CD4-positive, alpha-beta T cell treated with Interleukin-17A for 4 hours (primary cell): ENCODE data around the gene SF3B4.
A peak's percentile ranks its signal among the peaks of the same experiment; 100 is the strongest.

ENCODE experiments used
- DNase-seq: peaks from one replicate; pipeline ENCODE4 v3.0.0-alpha.2; 2020; ENCODE audit warnings: mixed read lengths

SF3B4 gene

DNA sequence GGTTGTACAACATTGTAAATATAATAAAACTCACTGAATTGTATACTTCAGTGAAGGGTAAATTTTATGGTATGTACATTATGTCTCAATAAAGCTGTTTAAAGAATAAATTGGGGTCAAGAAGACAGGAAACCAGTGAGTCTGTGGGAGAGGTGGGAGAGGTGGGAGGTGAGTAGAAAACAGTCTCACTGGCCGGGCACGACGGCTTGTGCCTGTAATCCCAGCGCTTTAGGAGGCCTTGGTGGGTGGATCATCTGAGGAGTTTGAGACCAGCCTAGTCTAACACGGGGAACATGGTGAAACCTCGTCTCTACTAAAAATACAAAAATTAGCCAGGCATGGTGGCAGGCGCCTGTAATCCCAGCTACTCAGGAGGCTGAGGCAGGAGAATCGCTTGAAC lies 4.9 kb upstream of the SF3B4 start:
- no peak for DNase-seq

DNA sequence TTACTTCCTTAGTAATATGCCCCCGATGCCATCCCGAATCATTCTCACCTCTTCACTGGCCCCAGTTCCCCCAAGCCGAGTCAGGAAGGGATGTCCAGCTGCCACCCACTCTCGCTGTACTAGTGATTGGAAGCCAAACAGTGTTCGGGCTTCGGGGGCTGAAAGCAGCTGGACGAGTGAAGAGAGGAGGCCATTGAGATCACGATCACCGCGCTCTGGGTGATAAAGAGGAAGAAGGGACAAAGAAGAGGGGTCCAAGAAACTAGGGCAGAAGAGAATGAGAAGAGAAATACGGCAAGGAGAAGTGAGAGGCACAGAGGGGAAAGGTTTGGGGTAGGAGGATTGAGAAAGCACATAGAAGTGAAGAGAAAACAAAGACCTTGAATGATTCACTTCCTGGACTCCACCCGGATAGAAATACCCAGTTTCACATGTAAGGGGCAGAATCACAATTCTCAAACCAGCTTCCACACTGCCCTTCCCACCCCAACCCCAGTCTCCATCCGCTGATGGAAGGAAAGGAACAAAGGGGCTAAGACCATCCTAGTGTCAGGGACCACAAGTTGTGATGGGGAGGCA lies 3.7 kb upstream of the SF3B4 start:
- no peak for DNase-seq

DNA sequence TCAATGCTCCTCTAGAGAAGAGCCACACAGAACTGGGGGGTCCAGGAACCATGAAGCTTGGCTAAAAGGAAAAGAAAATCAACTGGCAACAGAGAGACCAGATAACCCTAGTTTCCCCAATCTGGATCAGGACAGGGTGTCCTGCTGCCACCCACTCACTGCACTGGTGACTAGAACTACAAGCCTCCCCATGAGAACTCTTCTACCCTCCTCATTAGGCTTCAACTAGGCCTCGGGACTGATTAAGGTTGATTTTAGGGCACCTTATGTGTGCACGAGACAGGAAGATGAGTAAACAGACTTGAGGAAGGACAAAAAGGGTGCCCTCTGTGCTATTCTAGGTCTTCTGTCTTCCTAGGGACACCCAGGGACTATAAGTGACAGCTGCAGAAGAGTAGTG lies 2.3 kb upstream of the SF3B4 start:
- DNase-seq: no peak

DNA sequence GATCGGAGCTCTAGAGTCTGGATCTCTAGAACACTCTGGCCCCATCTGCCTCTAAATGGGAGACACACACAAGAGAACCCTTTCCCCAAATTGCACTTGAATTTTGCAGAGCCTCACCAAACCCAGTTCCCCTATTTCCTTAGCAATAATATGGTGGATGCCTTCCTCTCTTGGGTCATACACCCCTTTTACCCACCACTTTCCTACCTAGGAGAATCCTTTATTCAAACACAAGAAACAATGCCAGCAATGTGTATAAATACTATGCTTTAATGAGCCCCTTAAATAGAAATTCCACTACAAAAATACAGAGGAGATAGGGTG lies 760 bp upstream of the SF3B4 start:
- DNase-seq: no peak

DNA sequence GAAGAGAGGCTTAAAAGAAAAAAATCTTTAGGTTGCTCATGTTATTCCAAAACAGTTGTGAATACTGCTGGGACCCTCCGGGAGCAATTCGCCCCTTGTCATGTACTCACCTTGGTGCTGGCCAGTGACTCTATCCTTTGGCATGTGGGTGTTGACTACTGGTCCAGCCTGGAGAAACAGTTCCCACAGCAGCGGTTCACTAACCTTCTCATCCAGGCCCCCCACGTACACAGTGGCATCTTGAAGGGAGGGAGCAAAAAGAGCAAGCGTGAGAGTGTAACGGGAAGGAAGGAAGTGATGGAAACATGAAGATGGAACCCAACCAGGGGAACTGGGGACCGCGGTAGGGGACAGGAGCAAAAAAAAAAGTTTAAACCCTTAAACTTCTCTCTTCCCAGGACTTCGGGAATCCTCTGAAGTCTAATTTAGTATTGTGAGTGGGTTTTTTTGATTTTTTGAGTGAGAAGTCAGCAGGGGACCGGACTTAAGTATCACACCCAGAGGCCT lies 494 bp downstream of the SF3B4 start:
- no peak for DNase-seq

DNA sequence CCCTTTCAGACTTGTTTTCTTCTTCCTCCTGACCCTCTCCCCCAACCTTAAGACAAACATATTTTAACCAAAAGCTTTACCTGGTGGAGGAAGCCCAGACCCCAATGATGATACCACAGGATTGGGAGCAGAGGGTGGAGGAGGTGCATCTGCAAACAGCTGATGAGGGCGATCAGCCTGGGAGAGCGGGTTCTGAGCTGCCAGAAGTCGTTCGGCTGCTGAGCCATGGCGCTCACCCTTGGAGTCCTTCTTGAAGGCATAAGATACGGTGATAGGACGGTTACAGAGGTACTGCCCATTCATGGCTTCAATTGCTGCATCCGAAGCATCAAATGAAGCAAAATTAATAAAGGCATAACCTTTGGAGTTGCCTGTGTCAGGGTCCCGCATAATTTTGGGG lies 1.3 kb downstream of the SF3B4 start:
- DNase-seq: no peak

DNA sequence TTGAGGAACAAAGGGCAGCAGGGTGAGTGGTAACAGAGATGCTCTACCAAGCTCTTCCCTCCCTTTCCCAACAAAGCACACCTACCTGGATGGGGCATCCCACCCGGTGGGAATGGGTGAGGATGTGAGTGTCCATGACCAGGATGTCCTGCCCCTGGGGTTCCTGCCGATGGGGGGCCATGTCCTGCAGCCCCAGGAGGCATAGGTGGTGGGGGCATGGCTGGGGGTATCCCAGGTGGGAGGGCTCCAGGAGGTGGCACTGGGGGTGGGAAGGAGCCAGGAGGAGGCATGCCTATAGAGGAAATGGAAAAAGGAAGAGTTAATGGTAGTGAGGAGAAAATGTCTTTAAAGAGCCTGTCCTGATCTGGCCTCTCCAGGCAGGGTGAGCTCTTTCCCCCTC lies 1.9 kb downstream of the SF3B4 start:
- no peak for DNase-seq

DNA sequence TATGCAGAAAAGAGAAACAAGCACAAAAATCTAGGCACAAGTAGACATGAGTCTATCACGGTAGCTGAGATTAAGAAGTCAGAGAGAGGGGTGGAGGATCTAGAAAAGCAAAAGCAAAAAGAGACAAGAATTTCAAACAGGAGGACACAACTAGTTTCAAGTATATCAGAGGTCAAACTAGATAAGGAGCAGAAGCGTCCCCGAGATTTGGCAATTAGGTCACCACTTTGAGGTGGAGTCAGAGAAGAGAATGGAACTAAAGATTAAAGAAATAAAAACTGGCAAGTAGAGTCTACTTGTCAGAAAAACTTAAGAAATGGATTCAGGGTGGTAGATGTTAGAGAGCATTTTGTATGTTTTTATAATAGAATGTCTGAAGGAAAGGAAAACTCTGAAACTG lies 2.3 kb downstream of the SF3B4 start:
- no peak for DNase-seq

DNA sequence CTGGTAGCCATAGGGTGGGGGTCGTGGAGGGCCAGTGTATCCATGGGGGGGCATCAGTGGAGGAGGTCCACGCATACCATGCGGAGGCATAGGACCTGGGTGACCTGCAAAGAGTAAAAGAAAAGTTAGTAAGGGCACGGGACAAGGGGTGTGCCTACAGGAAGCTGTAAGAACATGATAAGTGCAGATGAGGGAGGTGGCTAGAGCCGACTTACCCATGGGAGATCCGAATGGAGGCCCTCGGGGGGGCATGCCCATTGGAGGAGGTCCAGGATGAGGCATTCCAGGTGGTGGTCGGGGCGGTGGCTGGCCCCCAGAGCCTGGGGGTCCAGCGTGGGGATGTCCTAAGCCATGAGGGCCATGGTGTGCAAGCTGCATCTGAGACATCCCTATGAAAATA lies 4.0 kb downstream of the SF3B4 start:
- DNase-seq: no peak

DNA sequence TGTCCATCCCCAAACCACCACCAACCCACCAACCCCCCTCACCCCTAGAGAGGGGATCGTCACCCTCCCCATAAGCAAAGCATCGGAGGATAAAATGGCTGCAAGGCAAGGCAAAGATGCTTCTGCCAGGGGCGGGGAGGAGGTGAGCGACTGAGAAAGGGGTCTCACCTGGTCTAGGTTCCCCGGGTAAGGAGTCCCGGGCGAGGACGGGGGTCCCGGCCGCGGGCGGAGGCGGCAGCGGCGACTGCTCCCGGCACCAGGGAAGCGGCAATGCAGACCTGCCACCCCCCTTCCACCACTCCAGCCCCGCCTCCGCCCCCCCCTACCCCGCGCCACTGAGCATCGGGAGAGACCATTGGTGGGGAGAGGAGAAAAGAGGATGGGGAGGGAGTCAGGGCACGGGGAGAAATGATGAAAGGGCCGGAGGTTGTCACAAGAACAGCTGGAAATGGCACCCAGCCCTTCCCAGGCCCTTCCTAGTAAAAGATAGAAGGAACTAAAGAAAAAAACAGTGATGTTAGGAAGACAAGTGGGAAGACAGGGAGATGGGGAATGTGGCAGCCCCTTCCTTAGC lies 9.9 kb downstream of the SF3B4 start, which contains the start of gene SV2A:
SV2A (minus strand) TSS at position 274 of the 574 bp plus-strand sequence. CDS start 4,004 bp downstream, outside the sequence.
- DNase-seq: peak; percentile 76

DNA sequence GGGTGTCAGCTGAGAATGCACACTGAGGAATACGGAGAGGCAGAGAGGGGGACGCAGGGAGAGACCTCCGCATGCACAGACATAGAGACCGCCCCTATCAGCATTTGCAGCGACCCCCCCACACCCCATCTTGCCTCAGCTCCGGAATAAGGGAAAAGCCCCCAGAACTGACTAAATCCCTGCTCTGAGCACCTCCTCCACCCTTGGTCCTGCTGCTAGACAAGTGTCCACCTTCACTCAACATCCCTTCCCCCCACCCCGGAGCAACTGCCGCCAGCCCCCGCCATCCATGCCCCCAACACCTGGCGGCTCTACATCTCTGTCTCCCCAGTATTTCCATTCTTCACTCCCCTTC lies 10.7 kb downstream of the SF3B4 start:
- peak; percentile 9 for DNase-seq

DNA sequence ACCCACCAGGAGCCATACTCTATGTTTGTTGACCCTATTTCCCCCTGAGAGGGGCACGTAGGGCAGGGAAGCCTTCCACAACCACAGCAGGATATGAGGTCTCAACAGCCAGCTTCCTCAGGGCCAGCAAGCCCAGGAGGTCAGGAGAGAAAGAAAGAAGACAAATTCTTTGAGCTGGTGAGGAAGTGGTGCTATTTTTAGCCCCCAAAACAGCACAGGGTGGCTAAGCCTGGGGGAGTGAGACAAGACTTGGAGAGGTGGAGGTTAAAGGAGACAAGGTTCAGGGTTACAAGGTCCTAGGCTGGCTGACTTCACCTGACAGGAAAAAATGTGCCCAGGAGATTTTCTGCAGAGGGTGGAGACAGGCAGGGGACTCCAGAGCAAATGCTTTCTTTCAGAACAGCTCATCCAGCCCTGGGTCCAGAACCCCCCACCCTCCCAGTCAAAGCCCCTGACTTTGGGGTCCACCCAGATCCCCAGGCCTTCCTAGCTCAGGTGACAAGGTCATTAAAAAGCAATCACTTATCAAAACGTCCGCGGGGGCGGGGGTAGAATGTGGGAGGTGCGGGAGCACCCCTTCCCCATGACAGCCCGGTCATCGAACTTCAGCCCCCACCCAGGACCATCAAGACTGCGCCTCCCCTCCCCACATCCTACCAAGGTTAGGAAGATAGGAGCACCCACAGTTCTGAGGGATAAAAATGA lies 11.3 kb downstream of the SF3B4 start:
- no peak for DNase-seq

DNA sequence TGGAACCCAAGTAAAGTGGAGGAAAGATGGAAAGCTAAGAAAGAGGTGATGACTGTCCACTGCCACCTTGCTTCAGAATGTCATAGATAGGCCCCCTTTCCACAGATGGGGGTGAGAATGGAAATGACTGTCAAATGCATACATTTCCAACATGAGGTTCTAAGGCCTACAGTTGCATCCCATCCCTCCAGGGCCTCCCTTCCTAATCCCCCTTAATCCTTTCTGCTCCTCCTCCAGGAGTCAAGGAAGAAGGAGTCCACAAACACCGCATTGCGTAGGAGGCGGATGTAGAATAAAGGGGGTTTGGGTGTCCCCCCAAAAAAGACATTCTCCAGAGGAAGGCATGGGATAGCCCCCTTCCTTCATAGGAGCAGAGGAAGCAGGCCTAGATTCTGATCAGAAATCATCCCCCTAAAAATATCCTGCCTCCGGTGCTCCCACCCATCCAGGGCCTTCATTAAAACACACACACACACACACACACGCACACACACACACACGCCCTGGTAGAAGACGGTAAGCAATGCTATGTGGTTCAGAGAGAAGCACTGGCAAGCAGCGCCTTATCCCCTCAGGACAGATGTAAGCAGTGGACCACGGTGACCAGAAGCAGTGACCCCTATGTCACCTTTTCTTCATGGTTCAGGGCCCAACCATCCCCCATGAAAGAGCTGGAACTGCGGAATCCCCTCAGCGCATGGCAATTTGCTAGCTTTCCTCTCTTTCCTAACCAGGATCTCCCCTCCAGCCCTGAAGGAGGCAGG lies 12.0 kb downstream of the SF3B4 start:
- no peak for DNase-seq

DNA sequence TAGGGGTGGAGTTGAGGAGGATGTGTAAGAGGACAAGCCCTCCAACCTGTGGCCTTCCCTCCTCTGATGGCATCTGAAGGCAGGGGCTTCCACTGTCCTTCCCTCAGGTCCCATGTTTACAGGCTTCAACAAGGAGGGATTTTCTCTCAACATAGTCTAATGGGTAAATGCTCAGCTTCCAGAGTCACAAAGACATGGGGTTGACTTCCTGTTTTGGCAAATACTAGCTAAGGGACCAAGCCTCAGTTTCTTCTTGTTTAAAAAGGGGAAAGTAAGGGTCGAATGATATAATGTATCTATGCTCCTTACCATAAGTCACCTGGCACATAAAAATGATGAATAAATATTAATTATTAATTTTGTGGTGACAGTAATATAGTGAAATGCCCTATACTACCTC lies 13.1 kb downstream of the SF3B4 start:
- DNase-seq: no peak

DNA sequence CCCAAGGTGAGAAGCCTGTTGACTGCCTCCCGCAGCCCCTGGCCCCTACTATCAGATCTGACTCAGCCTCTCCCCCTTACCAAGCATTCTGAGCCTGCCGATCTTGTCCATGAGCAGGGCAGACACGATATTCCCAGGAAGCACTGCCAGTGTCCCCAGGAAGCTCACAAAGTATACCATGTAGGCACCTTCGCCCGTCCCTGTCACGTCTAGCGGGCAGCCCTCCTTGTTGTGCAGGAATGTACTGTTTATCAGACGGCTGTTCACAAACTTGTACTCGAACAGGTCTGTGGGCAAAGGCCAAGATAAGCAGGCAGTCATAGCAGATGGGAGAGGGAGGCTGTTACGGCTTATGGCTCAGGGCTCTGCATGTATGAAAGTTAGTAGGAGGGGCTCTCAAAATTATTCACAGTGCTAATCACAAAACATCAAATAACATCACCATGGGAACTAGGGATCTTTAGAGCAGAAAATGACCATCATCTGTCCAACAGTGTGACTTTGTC lies 21.0 kb downstream of the SF3B4 start:
- DNase-seq: no peak

DNA sequence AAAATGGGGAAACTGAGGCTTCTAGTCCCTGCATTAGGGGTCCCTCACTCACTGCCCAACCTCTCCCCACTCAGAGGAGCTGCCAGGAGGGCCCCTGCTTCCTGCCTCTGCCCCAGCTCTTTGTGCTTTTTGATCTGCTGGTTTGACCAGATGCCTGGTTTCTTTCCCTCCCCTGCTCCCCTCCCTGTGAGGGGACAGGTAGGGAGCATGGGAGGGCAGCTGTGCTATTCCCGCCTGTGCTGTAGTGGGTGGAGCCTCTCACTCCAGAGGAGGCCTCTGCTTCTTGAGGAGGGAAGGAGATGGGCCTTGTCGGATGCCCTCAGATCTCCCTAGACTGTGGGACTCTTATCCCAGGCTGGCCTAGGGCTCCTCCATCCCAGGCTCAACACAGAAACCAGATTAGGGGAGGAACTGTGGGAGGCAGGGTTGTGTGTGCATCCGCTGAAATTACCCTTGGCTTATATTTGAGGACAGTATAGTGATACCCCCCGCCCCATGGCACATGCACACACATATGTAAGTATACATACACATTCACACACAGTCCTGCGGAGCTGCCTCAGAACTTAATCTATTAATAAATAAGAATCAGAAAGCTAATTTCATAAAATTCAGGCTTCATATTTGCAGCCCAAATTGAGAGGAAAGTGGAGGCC lies 23.6 kb downstream of the SF3B4 start:
- no peak for DNase-seq

DNA sequence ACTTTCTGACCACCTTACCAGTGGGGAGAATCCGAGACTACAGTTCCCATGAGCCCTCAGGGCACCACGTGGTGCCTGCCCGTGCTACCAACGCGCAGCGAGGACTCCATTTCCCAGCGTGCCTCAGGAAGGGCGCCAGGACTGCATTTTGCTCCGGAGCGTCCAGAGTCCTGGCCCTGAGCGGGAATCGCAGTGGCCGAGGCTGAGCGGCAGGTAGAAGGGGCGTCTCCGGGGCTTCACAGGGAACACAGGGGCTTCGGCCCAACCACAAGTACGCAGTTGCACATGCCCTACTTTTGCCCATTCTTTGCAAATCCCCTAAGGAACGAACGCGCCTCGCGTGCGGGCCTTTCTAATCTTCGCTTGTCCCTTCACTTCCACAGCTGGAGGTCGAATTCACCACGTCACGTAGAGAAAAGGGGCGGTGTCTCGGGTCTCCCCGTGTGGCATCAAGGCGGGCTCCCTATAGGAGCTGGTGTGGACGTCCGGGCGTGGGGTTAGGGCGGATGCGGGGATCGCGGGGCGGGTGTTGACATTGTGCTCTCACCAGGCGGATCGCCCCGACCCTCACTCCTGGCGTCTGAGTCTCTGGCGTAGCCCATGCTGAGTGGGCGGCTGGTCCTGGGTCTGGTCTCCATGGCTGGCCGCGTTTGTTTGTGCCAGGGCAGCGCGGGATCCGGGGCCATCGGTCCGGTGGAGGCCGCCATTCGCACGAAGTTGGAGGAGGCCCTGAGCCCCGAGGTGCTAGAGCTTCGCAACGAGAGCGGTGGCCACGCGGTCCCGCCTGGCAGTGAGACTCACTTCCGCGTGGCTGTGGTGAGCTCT lies 27.9 kb downstream of the SF3B4 start, which contains the start of gene BOLA1:
BOLA1 (plus strand) TSS at position 109 of the 825 bp plus-strand sequence; CDS start at position 601, 492 bp downstream.
- DNase-seq: peak; percentile 85

DNA sequence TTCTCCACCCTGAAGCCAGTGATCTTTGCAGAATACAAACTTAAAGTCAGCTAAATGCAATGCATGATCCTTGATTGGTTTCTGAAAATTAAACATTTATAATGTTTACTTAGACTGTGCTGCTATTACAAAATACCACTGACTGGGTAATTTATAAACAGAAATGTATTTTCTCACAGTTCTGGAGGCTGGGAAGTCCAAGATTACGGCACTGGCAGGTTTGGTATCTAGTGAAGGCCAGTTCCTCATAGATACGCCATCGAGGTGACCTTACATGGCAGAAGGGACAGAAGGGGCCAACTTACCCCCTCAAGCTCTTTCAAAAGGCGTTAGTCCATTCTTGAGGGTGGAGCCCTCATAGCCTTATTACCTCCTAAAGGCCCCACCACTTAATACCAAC lies 31.0 kb downstream of the SF3B4 start:
- no peak for DNase-seq

DNA sequence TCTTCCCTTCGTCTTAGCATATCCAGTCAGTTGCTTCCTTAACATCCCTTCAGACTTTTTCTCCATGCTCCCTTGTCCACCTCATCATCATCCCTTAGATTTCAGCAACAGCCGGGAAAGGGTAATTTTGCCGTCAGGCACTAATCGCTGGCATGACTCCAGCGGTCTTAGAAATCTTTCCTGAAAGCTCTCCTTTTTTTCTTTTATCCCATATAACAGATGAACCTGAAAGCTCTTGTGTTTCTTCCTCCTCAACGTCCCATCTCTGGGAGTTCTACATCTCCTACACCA lies 38.7 kb downstream of the SF3B4 start:
- DNase-seq: no peak

DNA sequence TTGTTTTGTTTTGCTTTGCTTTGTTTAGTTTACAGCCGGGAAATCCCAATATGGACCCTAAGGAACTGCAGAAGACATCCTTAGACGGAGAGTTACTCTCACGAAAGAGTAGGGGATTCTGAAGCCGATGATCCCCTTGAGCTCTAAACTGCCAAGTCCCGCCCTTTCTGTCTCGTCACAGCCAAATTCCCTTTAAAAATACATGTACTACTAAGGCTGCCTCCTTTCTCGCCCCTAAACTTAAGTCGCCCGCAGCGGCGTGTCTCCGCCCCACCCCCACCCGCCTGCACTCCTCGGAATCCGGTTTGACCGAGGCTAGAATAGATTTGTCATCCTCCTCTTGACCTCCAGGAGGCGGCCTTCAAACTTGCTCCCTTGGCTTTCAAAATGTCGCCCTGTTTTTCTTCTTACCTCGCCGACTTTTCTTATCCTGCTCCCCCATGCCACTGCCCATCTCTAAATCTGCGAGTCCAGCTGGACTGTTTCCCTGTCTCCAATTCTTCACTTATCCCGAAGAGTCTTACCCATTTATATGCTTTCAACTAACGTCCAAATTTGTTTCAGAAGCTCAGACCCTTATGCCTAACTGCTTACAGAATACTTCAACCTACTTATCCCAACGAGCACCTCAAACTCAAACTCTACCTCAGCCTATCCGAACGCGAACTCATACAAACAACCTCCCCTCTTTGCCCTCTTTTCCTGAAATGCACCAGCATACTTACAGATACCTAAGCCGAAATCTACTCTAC lies 39.2 kb downstream of the SF3B4 start:
- peak; percentile 77 for DNase-seq

DNA sequence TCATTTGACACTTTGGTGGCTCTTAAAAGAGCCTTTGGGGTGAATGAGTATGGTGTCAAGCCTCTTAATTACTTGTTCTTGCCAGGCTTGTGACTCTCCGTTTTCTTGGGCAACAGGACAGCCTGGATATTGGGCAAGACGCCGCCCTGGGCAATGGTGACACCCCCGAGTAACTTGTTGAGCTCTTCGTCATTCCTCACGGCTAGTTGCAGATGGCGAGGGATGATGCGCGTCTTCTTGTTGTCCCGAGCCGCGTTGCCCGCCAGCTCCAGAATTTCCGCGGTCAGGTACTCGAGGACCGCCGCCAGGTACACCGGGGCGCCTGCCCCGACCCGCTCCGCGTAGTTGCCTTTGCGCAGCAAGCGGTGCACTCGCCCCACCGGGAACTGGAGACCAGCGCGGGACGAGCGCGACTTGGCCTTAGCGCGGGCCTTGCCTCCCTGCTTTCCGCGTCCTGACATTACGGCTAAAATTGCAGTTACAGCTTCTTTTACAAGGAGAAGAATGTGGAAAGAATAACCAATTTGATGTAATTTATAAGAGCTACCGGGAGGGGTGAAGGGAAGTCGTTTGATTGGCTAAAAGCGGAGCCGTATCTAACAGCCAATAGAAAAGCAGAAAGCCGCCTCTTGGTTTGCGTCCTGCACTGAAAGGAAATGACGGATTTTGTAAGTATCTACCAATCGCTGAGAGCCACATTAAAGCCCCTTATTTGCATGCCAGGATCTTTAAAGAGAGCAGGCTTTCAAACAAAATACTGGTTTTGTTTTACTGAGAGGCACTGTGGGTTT lies 40.0 kb downstream of the SF3B4 start:
- peak; percentile 75 for DNase-seq
